HG02678 (cell line): ENCODE data around the gene MARCHF6.

ENCODE experiments used
- ATAC-seq: cut with Tn5 transposase; IDR thresholded peaks from one replicate; pipeline ENCODE4 v1.9.1; 2021; ENCODE audit warnings: mild to moderate bottlenecking, moderate library complexity; ENCODE audit not compliant: unreplicated experiment

MARCHF6 gene

DNA sequence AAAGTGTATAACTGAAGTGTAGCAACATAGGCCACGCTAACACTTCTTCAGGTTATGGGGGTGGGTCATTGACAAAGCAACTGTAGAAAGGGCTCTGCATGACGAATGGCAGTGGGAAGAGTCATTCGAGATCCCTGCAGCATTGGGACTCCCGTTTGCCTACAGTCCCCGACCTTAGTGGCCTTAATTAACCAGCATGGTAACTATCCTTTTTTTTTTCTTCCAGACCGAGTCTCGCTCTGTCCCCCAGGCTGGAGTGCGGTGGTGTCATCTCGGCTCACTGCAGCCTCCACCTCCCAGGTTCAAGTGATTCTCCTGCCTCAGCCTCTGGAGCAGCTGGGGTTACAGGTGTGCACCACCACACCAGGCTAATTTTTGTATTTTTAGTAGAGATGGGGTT lies 31.6 kb upstream of the MARCHF6 start:
- no peak for ATAC-seq

DNA sequence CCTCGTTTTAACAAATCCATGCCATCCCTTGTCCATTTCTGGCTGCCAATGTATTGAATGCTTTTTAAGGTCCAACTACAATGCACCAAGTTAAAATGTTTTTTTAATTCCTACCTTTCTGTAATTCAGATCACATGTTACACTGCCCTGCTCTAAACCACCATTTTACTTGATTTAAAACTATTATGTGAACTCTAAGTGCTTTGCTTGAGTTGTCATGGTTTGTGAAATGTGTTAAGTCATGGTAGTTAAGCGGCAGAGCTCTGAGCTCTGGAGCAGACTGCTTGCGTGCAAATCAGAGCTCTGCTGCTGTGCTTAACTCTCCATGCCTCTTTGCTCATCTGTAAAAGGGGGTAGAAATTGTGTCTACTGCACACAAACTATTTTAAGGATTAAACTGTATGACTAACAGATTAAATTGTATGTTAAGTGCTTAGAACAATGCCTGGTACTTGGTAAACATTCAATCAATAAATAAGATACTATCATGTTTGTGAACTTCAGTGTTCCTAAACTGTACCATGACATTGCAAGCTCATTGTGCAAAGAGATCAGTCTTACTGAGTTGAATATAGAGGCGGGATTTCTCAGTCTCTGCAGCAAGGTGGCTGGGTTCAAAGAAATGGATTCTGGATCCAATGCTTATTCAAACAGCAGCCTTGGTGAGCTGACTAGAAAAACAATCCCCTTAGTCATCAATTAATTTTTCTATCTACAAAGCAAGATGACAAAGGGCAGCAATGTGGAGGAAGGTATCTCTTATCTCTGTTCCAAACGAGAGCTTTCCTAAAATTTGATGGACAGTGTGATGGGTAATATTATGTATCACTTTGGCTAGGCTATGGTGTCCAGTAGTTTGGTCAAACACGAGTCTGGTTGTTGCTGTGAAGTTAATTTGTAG lies 29.7 kb upstream of the MARCHF6 start:
- no peak for ATAC-seq

DNA sequence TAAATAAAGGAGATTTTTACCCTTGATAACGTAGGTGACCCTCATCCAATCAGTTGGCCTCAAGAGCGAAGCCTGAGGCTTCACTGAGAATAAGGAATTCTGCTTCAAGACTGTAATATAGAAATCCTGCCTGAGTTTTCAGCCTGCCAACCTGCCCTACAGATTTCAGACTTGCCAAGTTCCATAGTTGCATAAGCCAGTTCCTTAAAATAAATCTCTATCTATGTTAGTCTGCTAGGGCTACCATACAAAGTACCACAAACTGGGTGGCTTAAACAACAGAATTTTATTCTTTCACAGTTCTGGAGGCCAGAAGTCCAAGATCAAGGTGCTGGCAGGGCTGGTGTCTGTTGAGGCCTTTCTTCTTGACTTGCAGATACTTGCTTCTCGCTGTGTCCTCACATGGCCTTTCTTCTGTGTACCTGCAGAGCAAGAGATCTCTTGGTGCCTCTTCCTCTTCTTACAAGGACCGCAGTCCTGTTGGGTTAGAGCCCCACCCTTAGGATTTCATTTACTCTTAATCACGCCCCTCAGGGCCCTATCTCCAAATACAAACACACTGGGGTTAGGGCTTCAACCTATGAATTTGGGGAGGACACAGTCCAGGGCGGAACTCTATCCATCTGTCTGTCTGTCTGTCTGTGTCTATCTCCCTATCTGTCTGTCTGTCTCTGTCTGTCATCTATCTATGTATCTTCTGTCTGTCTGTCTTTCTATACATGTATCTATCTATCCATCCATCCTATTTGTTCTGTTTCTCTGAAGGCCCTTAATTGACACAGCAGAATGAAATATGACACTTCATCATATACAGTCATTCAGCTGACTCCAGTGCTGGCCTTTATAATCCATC lies 28.8 kb upstream of the MARCHF6 start:
- no peak for ATAC-seq

DNA sequence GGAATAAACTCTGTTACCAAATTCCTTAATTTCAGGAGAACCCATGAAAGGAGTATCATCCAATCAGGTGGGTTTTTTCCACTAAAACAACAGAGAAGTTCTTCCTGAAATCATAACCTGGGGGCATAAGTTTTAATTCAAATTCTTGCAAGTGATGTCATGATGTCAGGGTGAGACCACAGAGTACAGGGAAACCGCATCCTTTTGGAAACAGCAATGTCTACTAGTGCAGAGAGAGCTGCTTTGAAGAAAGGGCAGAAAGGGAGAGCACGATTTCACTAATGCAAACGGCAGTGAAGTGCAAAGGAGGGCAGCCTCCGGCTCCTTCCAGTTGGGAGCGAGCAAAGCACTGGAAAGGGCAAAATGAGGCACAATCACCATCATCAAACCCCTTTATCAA lies 25.2 kb upstream of the MARCHF6 start:
- ATAC-seq: no peak

DNA sequence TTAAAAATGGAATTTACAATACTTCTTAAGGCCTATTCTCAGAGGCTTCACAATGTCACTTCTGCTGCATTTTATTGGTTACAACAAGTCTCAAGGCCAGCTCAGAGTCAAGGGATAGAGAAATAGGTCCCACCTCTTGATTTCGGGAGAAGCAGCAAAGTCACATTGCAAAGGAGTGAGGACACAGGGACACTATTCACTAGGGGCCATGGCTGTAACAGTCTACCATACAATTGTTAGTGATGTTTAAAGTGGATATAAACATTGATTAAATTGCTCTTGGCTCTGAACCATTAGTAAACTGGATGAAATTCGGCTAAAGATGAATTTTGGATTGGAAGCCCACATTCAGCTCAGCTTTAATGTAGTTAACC lies 24.1 kb upstream of the MARCHF6 start:
- no peak for ATAC-seq

DNA sequence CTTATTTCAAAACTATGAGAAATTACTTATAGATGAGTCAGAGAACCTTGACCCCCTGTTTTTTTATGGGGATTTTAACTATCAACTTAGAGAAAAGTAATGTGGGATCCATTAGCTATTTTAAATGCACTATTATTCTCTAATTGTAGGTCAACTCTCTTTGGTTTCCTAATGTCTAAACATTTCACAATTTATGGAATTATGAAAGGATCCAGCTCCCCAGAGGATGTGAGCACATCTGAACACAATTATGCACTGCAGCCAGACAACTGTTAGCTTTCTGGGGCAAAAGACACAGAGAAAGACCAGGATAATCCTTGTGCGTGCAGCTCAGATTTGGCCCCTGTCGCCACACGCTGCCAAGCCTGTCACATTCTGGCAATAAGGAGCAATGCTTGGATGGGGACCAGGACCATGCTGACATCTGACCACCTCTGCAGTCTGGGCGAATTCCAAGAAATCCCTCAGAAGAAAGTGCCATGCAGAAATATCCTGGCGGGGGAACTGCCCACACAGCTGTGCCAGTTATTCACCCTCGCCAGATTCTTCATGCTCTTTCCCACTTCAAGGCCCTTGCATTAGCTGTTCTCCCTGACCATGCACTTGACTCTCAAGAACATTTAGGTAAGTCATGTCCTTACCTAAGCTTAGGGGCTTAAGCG lies 23.5 kb upstream of the MARCHF6 start:
- no peak for ATAC-seq

DNA sequence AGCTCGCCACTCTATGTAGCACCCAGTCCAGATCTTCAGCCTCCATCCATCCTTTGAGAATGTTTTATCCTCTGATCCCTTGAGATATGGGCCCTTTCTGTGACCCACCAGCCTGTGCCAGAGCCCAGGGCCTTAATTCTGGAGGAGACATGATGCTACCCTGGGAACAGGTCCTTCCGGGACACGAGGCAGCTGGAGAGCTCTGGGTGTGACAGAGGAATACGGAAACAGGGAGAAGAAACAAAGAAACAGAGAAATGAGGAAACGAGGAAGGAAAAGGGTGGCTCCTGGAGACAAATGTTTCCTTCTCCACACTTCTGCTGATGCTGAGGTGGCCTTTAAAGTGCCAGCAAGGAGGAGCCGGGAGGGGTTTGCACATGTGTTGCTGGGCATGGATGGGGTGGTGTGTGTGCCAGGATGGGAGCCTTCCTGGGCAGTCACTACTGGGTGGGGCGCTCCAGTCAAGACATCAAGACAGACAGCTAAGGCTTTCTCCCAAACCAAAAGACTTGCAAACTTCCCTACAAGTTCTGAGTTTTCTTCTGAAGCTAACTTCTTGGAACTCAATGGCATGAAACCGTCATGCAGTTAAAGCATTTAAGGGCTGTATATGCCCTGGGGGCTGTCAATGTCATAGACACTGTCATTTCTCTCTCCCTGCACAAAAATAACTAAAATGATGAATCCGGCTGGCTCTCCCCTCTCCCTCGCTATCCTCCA lies 22.8 kb upstream of the MARCHF6 start:
- ATAC-seq: no peak

DNA sequence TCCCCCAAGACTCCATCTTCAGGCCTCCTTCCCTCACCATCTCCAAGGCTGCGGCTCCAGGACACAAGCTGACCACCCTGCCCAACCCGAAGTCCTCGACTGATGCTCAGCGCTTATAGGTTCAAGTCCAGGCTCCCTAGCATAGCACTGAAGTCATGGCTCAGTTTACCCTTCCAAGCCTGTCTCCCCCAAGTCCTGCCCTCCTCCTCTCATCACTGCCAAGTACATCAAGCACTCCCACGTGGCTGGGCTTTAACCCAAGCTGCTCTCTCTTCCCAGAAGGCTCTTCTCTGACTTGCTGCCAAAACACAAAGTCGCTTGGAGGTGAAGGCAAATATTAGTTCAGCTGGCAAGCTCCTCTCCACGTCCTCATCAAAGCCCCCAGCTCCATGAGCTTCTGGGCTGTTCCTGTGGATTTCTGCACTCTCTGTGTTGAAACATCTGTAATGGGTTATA lies 22.1 kb upstream of the MARCHF6 start:
- no peak for ATAC-seq

DNA sequence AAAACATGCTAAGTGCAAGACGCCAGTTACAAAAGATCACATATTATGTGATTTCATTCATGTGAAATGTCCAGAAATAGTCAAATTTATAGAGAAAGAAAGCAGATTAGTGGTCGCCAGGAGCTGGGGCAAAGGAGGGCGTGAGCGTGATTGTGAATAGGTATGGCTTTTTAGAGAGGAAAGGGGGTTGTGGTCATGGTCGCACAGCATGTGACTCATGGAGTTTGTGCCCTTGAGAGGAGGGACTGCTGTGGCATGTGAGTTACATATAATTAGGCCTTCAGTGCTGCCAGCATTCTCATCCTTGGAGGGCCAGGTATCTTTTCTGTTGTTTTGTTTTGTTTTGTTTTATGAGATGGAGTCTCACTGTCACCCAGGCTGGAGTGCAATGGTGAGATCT lies 21.2 kb upstream of the MARCHF6 start:
- no peak for ATAC-seq

DNA sequence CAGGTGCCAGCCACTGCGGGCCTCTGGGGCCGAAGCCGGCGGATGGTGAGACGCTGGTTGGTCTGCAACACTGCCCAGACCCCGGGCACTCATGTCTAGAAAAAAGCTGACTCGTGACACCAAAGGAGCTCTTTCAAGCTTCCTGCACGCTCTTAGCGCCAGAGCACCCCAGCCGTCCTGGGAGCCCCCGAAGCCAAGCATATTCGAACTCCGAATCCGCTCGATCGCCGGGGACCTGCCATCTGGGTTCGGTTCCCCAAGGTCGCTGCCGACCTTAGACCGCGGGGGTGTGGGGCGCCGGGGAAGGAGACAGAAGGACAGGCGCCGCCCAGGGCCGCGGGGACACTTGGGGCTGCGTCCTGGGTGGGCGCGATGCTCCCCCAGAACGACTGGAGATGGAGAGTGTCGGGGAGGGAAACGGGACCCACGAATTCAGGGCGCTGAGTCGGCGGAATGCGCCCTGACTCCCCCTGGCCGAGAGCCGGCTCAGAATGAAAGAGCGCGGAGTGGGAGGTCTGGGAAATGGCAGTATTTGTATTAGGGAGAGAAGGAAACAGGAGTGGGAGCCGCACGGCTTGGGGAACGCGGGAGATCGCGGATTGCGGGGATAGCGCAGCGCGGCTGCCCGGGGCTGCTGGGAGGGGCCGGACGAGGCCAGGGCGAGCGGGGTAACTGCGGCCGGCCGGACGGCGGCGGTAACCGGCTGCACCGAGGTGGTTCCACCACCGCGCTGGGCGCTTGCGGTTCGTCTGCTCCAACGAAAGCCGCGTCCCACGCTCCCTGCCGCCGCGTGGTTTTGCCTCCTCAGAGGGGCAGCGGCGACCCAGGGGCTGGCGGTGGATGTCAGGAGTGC lies 20.1 kb upstream of the MARCHF6 start:
- peak; percentile 51 for ATAC-seq

DNA sequence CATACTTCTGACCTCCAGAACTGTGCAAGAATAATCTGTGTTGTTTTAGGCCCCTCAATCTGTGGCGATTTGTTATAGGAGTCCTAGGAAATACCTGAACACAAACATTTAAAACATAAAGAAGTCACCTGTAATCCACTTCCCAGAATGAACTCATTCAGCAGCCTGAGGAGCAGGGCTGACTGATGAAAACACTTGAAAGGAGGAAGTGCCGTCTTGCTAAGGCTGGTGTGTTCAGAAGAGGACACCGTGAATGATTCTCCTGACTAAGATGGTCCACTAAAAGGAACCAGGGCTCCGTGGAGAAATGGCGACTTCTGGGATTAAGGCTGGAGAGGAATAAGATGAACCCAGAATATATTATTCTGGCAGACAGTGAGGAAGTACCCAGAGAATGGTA lies 18.7 kb upstream of the MARCHF6 start:
- no peak for ATAC-seq

DNA sequence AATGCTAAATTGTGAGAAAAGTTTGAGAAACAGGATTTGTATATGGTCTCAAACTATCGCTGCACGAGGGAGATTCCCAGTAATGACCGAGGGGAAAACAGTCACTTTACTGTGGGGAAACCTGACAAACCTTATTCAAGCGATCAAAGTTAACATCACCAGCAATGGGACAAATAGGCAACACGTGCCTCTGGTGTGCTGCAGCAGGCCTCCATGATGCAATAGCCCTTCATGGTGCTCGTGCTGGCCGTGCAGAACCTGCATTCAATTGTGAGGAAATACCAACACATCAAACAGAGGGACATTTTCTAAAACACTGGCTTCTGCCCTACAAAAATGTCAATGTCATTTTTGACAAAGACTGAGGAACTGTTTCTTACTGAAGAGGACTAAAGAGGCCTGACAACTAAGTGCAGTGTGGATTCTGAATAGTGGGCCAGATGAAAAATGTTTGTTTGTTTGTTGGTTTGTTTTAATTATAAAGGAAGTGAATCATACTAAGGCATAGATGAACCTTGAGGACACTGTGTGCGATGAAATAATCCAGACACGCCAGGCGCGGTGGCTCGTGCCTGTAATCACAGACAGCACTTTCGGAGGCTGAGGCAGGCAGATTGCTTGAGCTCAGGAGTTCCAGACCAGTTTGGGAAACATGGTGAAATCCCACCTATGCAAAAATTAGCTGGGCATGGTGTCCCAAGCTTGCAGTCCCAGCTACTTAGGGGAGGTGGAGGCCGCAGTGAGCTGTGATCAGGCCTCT lies 17.6 kb upstream of the MARCHF6 start:
- no peak for ATAC-seq

DNA sequence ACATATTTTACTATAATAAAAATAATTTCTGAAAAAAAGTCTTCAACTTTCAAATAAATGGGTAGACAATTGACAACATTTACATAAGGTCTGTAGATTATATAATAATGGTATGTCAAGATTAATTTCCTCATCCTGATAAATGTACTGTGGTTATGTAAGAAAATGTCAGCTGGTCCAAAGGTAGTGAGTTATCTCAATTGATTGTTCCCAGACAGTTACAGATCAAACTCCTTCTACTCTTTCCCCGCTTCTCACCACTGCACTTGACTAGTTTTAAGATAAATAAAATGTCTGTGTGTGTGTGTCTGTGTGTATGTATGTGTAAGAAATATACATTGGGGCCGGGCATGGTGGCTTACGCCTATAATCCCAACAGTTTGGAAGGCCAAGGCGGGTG lies 16.4 kb upstream of the MARCHF6 start:
- no peak for ATAC-seq

DNA sequence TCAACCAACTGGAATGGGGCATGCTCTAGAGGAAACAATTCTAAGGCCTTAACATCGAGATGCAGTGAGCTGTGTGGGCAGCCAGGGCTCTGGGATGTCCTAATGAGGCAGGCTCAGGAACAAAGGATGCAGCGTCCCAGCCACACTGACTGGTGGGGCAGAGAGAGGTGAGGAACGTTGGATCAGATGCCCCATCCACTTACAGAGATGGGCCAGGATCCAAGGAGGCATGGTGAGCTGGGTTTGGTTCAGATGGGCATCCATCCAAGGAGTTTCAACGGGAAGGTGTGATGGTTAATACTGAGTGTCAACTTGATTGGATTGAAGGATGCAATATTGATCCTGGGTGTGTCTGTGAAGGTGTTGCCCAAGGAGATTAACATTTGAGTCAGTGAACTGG lies 15.5 kb upstream of the MARCHF6 start:
- no peak for ATAC-seq

DNA sequence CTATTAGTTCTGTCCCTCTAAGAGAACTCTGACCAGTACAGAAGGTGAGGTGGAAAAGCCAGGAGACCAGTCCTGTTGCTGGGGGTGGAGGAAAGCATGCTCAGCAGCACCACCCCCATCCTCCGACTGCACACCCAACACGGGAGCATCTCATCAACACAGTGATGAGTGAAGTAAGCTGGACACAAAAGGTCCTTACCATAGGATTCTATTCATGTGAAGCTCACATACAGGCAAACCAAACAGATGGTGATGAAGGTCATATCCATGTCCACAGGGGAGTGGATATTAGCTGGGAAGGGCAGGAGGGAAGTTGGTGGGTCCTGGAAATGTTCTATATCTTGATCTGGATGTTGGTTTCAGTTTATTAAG lies 14.8 kb upstream of the MARCHF6 start:
- no peak for ATAC-seq

DNA sequence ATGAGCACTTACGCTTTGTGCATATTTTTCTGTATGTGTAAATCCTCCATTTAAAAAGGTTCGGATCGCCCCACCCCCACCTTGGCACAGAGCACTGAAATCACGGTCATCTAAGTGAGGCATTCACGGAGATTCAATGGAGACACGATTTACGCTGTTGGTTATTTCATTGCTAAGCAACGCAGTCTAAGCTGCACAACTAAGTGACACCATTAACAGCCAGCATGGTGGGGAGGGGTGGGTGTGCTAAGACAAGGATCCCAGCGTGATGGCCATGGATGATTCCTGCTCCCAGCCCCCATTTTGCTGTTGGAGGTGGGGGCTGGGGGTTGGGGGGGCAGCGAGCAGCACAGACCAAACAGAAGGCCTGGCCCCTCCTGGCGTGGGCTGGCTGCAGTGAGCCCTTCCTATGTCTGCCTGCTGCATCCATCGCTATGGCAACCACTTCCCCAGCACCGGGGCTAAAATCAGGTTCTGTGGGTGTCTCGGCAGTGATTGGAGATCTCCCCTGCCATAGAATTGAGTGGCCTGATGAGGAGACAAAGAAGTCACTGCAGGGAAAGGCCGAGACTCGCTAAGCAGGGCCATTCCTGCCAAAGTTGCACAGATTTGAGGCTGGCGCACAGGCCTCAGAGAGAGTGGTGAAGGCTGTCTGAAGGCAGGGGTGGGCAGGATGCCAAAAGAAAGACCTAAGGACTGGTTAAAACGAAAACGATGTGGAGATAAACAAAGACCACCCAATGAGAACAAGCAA lies 14.3 kb upstream of the MARCHF6 start:
- no peak for ATAC-seq

DNA sequence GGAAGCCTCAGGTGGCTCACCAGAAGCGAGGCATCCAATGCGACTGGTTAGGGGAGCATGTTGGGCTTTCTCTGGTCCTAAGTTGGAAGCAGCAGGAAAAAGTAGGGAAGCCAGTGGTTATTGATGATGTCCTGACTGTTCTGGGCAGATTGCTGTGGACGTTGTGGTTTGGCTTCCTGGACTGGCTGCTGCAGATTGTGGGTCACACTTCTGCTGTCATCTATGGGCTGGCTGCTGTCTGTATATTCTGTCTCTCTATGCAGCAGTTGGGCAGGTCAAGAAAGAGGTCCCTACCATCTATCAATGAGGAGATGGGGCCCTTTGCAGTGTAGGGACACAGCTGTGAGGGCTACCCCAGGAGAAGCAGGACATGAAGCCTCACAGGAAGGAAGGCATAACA lies 13.5 kb upstream of the MARCHF6 start:
- ATAC-seq: no peak

DNA sequence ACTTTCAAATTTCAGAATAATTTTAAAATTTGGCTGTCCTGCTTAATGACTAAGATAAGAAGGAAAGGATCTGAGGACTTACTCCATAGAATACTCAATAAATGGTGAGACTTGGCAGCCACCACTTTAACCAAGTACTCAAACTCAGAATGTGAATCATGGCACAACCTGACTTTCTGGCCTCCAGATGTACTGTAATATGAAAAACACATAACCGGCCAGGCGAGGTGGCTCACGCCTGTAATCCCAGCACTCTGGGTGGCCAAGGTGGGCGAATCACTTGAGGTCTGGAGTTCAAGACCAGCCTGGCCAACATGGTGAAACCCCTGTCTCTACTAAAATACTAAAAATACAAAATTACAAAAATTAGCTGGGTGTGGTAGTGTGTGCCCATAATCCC lies 10.0 kb upstream of the MARCHF6 start:
- no peak for ATAC-seq
